ENCODE measurements around the gene CAPN5.

CAPN5 gene

GRCh38 chr11:77082838-77083565 lies 16.2 kb downstream of the CAPN5 start:
- DNase-seq: no peak

DNA sequence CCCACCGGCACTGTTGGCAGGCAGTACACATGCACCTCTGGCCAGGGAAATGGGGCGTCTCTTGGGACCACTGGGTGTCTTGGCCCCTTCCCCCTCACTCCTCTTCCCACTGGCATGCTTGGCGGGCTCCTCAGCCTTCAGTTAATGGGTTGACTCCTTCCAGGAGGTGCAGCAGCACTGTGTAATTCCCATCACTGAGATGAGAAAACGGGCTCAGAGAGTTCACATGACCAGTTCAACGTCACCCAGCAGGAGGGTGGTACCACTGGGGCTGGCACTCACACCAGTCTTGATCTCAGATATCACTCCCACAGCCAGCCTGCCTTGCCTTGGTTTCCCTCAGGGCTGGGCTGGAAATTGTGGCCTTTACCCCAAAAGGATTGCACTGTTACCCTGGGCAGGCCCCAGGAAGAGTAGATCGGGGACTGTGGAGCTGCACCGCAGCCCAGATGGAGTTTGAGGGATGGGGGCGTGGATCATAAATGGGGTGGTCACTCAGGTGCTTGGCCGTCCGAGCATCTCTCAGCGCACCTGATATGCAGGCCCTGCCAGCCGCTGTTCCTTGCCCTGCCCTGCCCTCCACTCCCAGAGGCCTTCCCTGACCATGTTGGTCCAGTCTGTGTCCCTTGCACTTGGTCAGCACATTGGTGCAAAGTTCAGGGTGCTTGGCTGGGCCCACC lies 16.9 kb downstream of the CAPN5 start:
- DNase-seq: no peak

DNA sequence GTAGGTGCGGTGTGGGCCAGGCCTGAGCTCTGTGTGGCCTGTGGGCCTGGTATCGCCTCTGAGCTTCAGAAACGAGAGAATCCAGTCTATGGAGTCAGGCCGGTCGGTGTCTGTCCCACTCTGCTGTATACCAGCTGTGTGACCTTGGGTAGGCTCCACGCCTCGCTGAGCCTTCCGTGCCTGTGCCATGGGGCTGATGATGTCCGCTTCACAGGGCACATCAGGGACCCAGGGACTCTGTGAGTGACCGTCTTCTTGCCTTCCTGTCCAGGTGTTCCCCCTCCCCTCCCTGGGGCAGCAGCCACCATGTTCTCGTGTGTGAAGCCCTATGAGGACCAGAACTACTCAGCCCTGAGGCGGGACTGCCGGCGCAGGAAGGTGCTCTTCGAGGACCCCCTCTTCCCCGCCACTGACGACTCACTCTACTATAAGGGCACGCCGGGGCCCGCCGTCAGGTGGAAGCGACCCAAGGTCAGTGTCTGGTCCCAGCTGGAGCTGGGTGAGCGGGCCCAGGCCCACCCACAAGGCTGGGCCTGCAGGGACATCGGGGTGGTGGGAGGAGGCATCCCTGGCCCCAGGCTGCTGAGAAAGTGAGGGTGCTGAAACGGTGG lies 17.9 kb downstream of the CAPN5 start:
- DNase-seq: no peak

GRCh38 chr11:77085652-77086051 lies 18.9 kb downstream of the CAPN5 start:
- no peak for DNase-seq

DNA sequence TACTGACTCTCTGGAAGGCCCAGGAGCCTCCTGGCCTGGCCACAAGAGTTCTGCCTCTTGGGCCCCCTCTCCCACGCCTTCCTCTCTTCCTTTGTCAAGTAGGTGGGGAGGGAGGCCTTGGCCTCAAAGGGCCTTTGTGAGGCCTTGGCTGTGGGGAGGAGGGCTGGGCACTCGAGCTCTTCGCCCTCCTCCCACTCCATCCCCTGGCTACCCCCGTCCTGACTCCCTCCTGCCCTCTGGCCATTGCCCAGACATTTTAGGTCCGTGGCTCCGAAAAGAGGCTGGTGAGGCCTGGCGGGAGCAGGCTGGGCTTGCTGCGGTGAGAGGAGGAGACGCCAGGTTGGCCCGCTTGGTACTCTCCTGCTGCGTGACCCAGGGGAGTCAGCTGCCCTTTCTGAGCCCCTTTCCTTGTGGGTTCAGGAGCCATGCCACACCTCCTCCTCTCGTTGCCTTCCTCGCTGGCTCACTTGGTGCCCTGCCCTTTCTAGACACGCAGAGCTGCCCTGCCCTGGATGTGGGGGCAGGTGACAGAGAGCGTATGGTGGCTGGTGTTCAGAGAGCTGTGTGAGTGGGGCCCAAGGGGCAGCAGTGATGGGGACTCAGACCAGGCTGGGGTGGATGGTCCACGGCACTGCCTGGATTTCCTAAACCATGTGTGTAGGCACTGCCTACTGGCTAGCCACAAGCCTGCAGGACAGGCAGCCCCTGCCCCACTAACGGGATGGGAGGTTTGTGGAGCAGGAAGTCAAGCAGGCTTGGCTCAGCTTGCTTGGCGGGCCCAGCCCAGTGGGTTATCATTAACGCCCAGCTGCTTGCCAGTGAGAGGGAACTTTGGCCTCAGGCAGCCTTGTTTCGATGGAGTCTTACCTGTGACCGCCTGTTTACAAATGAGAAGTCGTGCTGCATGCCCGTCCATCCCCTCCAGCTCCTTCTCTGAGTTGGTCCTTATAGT lies 20.0 kb downstream of the CAPN5 start:
- no peak for DNase-seq

GRCh38 chr11:77087723-77088225 lies 21.0 kb downstream of the CAPN5 start:
- DNase-seq: no peak

GRCh38 chr11:77088236-77089003 lies 21.6 kb downstream of the CAPN5 start:
- DNase-seq: peak; percentile 36

DNA sequence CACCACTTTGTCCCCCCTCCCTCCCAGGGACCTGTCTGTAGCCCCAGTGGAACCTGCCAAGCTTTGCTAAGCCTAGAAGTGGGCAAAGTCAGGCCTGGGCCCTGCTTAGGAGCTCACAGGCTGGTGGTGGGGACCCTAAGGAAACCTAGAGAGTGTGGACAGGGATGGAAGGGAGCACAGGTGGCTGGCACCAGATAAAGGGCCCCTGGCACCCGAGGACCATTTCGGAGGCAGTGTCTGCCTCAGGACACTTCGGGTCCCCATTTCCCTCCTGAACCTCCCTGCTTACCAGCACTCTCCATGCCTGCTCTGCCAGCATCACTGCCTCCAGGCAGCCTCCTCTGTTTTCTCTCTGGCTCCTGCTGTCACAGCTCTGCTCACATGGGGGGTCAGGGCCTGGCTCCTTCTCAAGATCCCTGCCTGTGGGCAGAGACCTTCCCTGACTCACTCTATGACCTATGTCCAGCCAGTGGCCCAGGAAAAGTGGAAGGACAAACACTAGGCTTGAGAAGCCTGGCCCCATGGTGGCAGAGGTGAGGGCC lies 22.3 kb downstream of the CAPN5 start:
- DNase-seq: no peak

- DNase-seq: no peak
Measured at GRCh38 chr11:77090046-77090372, 23.2 kb downstream of the CAPN5 start.

- no peak for DNase-seq
Measured at GRCh38 chr11:77090373-77091111, 23.8 kb downstream of the CAPN5 start.

DNA sequence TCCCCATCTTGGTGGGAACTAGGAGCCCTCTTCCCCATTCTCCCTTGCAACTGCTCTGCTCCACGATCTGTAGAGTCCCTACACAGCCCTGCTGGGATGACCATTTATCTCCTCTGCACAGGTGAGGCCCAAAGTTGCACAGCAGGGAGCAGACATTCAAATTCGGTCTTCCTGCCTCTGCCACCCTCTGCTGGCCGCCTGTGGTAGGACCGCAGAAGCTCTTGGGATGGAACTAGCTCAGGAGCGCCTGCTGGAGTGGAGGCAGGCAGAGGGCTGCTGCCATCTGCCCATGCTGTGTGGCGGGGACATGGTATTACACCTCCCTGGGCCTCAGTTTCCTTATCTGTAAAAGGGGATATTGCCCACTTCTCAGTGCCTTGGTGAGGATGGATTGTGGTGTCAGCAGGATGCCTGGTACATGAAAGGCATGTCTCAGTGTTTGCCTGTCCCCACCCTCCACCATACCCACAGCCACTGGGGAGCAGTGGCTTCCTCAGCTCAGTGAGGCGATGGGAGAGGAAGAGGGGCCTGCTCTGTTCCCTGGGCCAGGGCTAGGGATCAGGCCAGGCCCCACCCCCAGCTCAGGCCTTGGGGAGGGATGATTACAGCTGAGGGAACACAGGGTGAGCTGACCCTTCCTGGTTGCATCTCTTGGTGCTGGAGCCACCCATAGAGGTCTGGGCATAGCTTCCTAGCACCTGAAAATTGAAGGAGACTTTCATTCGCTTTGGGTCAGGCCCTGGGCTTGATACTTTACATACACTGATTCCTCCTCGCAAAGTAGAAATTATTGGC lies 24.6 kb downstream of the CAPN5 start:
- DNase-seq: peak; percentile 47

- no peak for DNase-seq
Measured at GRCh38 chr11:77092382-77092781, 25.6 kb downstream of the CAPN5 start.

GRCh38 chr11:77093056-77093891 lies 26.5 kb downstream of the CAPN5 start:
- no peak for DNase-seq

DNA sequence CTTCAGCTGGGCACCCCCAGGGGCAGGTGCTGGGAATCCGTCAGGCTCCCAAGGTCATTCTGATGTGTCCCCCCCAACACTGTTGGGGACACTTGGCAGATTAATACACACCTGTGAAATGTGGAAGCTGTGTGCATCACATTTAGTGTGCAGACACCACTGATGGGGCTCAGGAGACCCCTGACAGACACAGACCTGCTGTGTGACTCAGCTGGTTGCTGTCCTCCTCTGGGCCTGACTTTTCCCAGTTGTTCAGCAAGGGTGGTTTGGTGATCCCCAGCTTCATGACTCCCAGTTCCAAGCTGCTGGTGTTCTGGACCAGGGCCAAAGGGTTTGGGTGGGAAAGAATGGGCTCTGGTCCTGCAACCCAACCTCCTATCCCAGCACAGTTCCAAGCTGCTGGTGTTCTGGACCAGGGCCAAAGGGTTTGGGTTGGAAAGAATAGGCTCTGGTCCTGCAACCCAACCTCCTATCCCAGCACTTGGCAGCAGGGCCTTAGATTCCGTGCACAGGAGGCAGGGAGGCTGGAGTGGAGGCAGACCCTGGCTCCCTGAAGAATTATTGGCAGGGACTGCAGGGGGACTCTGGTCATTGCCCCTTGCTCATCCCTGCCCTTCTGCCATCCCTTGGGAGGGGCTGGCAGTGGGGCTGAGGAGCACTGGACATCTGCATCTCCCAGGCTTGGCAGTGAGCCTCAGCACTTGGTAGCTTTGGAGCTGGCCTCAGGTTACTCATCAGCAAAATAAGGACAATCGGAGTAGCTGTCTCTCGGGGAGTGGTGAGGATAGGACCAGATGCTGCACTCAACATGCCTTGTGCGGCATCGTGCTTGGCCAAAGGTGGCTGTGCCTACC lies 27.4 kb downstream of the CAPN5 start:
- DNase-seq: no peak

DNA sequence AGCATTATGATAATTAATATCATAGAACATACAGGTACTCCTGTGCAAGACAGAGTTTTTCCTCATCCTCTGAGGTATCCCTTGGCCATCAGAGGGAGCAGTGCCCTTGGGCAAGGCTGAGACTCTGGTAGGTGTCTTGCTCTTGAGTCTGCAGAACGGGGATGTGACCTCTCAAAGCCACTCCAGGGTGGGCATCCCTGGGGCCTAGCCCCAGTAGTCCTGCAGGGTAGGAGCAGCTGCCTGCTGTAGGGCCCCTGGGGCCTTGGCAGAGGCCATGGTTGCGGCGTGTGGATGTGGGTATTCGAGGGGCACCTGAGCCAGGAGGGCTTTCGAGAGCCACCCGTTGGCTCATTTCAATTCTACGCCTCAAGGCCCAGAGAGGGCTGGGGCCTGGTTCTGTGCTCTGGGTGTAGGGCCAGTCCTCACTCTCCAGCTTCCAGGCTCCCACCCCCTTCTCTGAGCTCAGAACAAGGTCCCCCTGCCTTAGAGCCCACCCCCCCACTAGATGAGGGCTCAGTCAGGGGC lies 28.1 kb downstream of the CAPN5 start:
- DNase-seq: no peak

DNA sequence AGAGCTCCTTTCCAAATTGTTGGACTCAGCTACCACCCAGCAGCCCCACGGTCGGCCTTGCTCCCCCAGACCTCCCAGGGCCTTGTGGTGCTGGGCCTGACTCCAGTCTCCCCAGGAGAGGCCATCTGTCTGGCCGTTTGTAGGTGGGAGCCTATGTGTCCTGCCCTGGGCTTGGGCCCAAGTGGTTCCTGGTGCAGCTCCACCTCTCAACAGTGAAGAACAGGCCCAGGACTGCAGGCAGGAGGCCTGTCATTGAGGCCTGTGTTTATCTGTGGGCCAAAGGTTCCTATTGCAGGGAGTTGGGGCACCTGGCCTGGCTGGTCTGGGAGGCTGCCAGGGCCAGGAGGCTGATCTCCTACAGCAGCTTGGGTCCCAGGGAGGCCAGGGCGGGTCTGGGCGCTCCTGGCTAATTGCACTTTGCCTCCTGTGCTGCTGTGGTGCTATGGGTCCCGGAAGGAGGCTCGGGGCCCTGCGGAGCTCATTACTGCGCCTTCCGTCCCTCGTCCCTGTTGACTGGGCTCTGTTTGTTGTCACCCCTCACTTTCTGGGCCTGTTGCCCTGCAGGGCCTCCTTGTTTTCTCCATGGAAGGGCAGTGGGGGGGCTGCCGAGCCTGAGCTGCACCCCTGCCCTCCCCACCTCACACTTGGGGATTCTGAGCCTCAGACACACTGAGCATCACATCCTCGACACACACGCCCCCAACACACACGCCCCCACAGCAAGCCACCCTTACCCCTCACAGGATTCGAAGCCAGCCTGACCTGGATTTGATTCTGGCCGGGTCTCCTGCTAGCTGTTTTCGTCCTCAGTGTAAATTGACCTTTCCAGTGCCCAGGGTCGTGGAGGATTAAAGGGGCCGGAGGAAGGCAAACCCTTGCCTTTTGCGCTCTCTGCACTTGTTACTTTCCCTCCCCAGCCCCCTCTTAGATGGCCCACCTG lies 29.1 kb downstream of the CAPN5 start:
- no peak for DNase-seq
